WTC11 (cell line): ENCODE data around the gene THY1. TPM values are rescaled to one million over a fixed set of nuclear protein-coding genes. Genes with fewer than 3 reads are reported as not detected.

Source experiments
- ATAC-seq: fragments of 200-7000 bp; cut with Tn5 transposase; 2 replicates; pipeline ENCODE4 v1.10.0; 2021; ENCODE audit warnings: mild to moderate bottlenecking, moderate library complexity
- CTCF ChIA-PET: fragments of 300-600 bp; sonication (Branson Sonifier 250); formaldehyde crosslinking; loops from one replicate; lab custom pipeline; 2021; ENCODE audit warnings: antibody characterized with exemption; lab: Charles Lee
- POLR2A ChIA-PET: fragments of 350-600 bp; sonication (Branson Sonifier 250); formaldehyde crosslinking; loops from one replicate; lab custom pipeline; 2021; ENCODE audit warnings: antibody characterized with exemption; lab: Charles Lee
- DNase-seq: peaks from one replicate; pipeline ENCODE4 v3.0.0; 2021; ENCODE audit warnings: low spot score
- H3K27ac Mint-ChIP-seq: 2 replicates; pipeline ENCODE4 v1.8.0; 2021; ENCODE audit warnings: mixed read lengths
- H3K27me3 Mint-ChIP-seq: 2 replicates; pipeline ENCODE4 v1.8.0; 2021; ENCODE audit warnings: low read depth, mild to moderate bottlenecking, moderate library complexity, mixed read lengths
- H3K36me3 Mint-ChIP-seq: 2 replicates; pipeline ENCODE4 v1.8.0; 2021; ENCODE audit warnings: mixed read lengths
- H3K4me1 Mint-ChIP-seq: 2 replicates; pipeline ENCODE4 v1.8.0; 2022; ENCODE audit warnings: mixed read lengths
- H3K4me3 Mint-ChIP-seq: 2 replicates; pipeline ENCODE4 v1.8.0; 2021; ENCODE audit warnings: mild to moderate bottlenecking, moderate library complexity, mixed read lengths
- H3K9me3 Mint-ChIP-seq: 2 replicates; pipeline ENCODE4 v1.8.0; 2021; ENCODE audit warnings: mixed read lengths
- CDX4 ChIP-seq: fragments of 250-450 bp; sonication (Bioruptor Pico); IDR thresholded peaks from 2 replicates; pipeline ENCODE4 v1.9.0; 2021; ENCODE audit warnings: moderate library complexity, mild to moderate bottlenecking, inconsistent platforms, borderline replicate concordance
- FOXJ3 ChIP-seq: sonication (generic); formaldehyde crosslinking; IDR thresholded peaks from 2 replicates; pipeline ENCODE4 v1.9.0; 2021; ENCODE audit warnings: missing genetic modification reagents, mild to moderate bottlenecking, borderline replicate concordance
- GTF2I ChIP-seq: fragments of 250-450 bp; sonication (Bioruptor Pico); conservative IDR thresholded peaks from 2 replicates; pipeline ENCODE4 v1.4.0; 2021; ENCODE audit warnings: mild to moderate bottlenecking
- RELA ChIP-seq: sonication (generic); formaldehyde crosslinking; IDR thresholded peaks from 2 replicates; pipeline ENCODE4 v1.8.1; 2022; ENCODE audit warnings: missing genetic modification reagents, mild to moderate bottlenecking, borderline replicate concordance
- USF2 ChIP-seq: sonication (generic); formaldehyde crosslinking; IDR thresholded peaks from 2 replicates; pipeline ENCODE4 v1.8.1; 2023; ENCODE audit warnings: mild to moderate bottlenecking, missing genetic modification reagents, moderate library complexity
- ZBTB43 ChIP-seq: sonication (generic); formaldehyde crosslinking; IDR thresholded peaks from 2 replicates; pipeline ENCODE4 v1.8.1; 2023; ENCODE audit warnings: mild to moderate bottlenecking, missing genetic modification reagents
- ZNF281 ChIP-seq: sonication (generic); formaldehyde crosslinking; IDR thresholded peaks from 2 replicates; pipeline ENCODE4 v1.8.0; 2023; ENCODE audit warnings: mild to moderate bottlenecking, missing genetic modification reagents
- ZSCAN18 ChIP-seq: fragments of 250-450 bp; sonication (Bioruptor Pico); IDR thresholded peaks from 2 replicates; pipeline ENCODE4 v2.1.2; 2022; ENCODE audit warnings: mild to moderate bottlenecking, moderate library complexity
- total RNA-seq: library from RNA; stranded (reverse); gene quantifications from 3 replicates; pipeline ENCODE4 v1.2.3, GENCODE V29; 2021

THY1 gene
- total RNA-seq, 1 experiment from 2014 or later: 325 TPM

- no peak for TF ChIP-seq ZNF281 (CRISPR knock-in tag)
- no peak for TF ChIP-seq FOXJ3 (CRISPR knock-in tag)
Observed at GRCh38 chr11:119446871-119447663, 24.1 kb upstream of the THY1 start (continued).

- Mint-ChIP-seq H3K9me3 (no peaks in the 10 kb centered on the region), H3K4me1 (peaks cover 26% of the 10 kb centered on the region), H3K27me3 (no peaks in the 10 kb centered on the region; the same call in 1 of the 2 replicates), H3K36me3 (no peaks in the 10 kb centered on the region), H3K4me3 (no peak overlapping the region), H3K27ac (no peak overlapping the region)
- ATAC-seq (no peak), DNase-seq (no peak)
- ChIA-PET CTCF (interaction anchor here (1.4 to 1.8 kb wide), 2 partner anchors 9 to 12 kb away, joined by 4 to 5 read pairs; no protein-coding TSS in a partner anchor), POLR2A (no interaction called here)
- TF ChIP-seq USF2 (CRISPR knock-in tag) (no peak), ZBTB43 (CRISPR knock-in tag) (no peak)
Observed at GRCh38 chr11:119446434-119446833, 23.5 kb upstream of the THY1 start.

- DNase-seq (no peak), ATAC-seq (no peak)
- TF ChIP-seq ZSCAN18 (CRISPR knock-in tag): no peak
- CTCF ChIA-PET: interaction anchor here (1.3 kb wide), 1 partner anchor 20 kb away, joined by 4 read pairs; no protein-coding TSS in a partner anchor
- H3K36me3 Mint-ChIP-seq: no peaks in the 10 kb centered on the region
- H3K4me3 Mint-ChIP-seq: no peak overlapping the region
- POLR2A ChIA-PET: no interaction called here
- peaks cover 30% of the 10 kb centered on the region for H3K4me1 Mint-ChIP-seq
- no peaks in the 10 kb centered on the region; the same call in 1 of the 2 replicates for H3K27me3 Mint-ChIP-seq
- H3K27ac Mint-ChIP-seq: no peak overlapping the region
- H3K9me3 Mint-ChIP-seq: no peaks in the 10 kb centered on the region
Observed at GRCh38 chr11:119445850-119446249, 22.9 kb upstream of the THY1 start.

GRCh38 chr11:119445379-119445778 lies 22.4 kb upstream of the THY1 start:
- H3K4me1 Mint-ChIP-seq: peaks cover 31% of the 10 kb centered on the region
- POLR2A ChIA-PET: no interaction called here
- H3K9me3 Mint-ChIP-seq: no peaks in the 10 kb centered on the region
- DNase-seq (no peak), ATAC-seq (no peak)
- no peaks in the 10 kb centered on the region for H3K36me3 Mint-ChIP-seq
- no peak overlapping the region for H3K4me3 Mint-ChIP-seq
- no peak for TF ChIP-seq CDX4 (CRISPR knock-in tag)
- TF ChIP-seq GTF2I (CRISPR knock-in tag): no peak
- no peak for TF ChIP-seq RELA (CRISPR knock-in tag)
- TF ChIP-seq, all 79 proteins: peak for 0
- no peaks in the 10 kb centered on the region; the same call in 1 of the 2 replicates for H3K27me3 Mint-ChIP-seq
- CTCF ChIA-PET: interaction anchor here (1.3 kb wide), 1 partner anchor 19 kb away, joined by 4 read pairs; no protein-coding TSS in a partner anchor
- H3K27ac Mint-ChIP-seq: no peak overlapping the region
